Endothelial cell of umbilical vein (primary cell): Measurements from ENCODE around the gene CD2AP. TPM values are rescaled to one million over a fixed set of nuclear protein-coding genes. Genes with fewer than 3 reads are reported as not detected.
"Not testable (repeated sequence)": the region's sequence is repeated elsewhere in the genome, so short reads cannot be mapped to it uniquely, and the experiment has no call there.

Source experiments
- BruUV-seq: library from RNA; stranded (reverse); fragments of 400-500 nt; replicated peaks from 2 replicates; lab custom pipeline; 2021; lab: Mats Ljungman, UMichigan
- CTCF ChIA-PET: fragments of 300-600, 350-600 bp; sonication (Branson Sonifier 250); formaldehyde crosslinking; loops from one replicate; lab custom pipeline; 2021; ENCODE audit warnings: antibody characterized with exemption, inconsistent platforms; lab: Charles Lee
- POLR2A ChIA-PET: fragments of 300-600, 350-600 bp; sonication (Branson Sonifier 250); formaldehyde crosslinking; loops from one replicate; lab custom pipeline; 2021; ENCODE audit warnings: antibody characterized with exemption, inconsistent platforms; lab: Charles Lee
- DNase-seq: peaks from one replicate; pipeline ENCODE4 v3.0.0-alpha.2; 2011; ENCODE audit warnings: low read depth, low spot score
- FAIRE-seq: peaks from 2 replicates; lab custom pipeline; 2011; peaks lifted over from hg19 to GRCh38; lab: Jason Lieb, UNC
- H2AFZ ChIP-seq: 2 replicates; pipeline ENCODE4 v1.6.0; 2012; ENCODE audit warnings: low read depth, low read length, control low read depth, inconsistent platforms
- H3K27ac ChIP-seq: 2 replicates; pipeline ENCODE4 v1.5.1; 2011; ENCODE audit warnings: low read depth, mild to moderate bottlenecking, control low read depth, low read length, moderate library complexity; ENCODE audit not compliant: insufficient read depth
- H3K27me3 ChIP-seq, 2 experiments: 2 replicates each; pipeline versions ENCODE4 v1.6.0 to v1.6.1; 2011; ENCODE audit warnings: low read length in 2 of 2, mixed read lengths in 1 of 2; ENCODE audit not compliant: control insufficient read depth in 2 of 2, insufficient read depth in 2 of 2
- H3K36me3 ChIP-seq, 2 experiments: 2 replicates in 1 of 2; 3 replicates in 1 of 2; pipeline ENCODE4 v1.5.1; 2011; ENCODE audit warnings: low read length in 2 of 2, mild to moderate bottlenecking in 1 of 2, moderate library complexity in 1 of 2; ENCODE audit not compliant: control insufficient read depth in 2 of 2, insufficient read depth in 2 of 2; ENCODE audit errors: extremely low read depth in 1 of 2
- H3K4me1 ChIP-seq: 3 replicates; pipeline ENCODE4 v1.5.1; 2011; ENCODE audit warnings: mild to moderate bottlenecking, low read length; ENCODE audit not compliant: control insufficient read depth, insufficient read depth; ENCODE audit errors: extremely low read depth
- H3K4me2 ChIP-seq: 2 replicates; pipeline ENCODE4 v1.6.1; 2011; ENCODE audit warnings: low read length, control low read depth, mixed read lengths; ENCODE audit not compliant: insufficient read depth
- H3K4me3 ChIP-seq, 3 experiments: fragments of 200-600 bp in 1 of 3; sonication (generic), shearing (Covaris generic) in 1 of 3; replicated peaks in 1 of 3; 2 replicates each; pipeline ENCODE4 v1.5.1; 2011 to 2016; ENCODE audit warnings: control low read depth in 3 of 3, low read length in 3 of 3, mild to moderate bottlenecking in 2 of 3, inconsistent platforms in 1 of 3, low read depth in 1 of 3, moderate library complexity in 1 of 3; ENCODE audit not compliant: insufficient read depth in 1 of 3
- H3K79me2 ChIP-seq: 2 replicates; pipeline ENCODE4 v1.6.0; 2012; ENCODE audit warnings: low read length, inconsistent platforms; ENCODE audit not compliant: control insufficient read depth, insufficient read depth
- H3K9ac ChIP-seq: replicated peaks from 2 replicates; pipeline ENCODE3; 2011; ENCODE audit warnings: low read length, control low read depth; ENCODE audit not compliant: insufficient read depth; ENCODE audit errors: extremely low read depth
- H3K9me1 ChIP-seq: replicated peaks from 3 replicates; pipeline ENCODE4 v1.6.0; 2011; ENCODE audit warnings: mild to moderate bottlenecking, low read length; ENCODE audit not compliant: control insufficient read depth, insufficient read depth; ENCODE audit errors: extremely low read depth
- H3K9me3 ChIP-seq: replicated peaks from 2 replicates; pipeline ENCODE4 v1.5.1; 2012; ENCODE audit warnings: low read length, inconsistent platforms; ENCODE audit not compliant: control insufficient read depth, insufficient read depth
- H4K20me1 ChIP-seq: replicated peaks from 2 replicates; pipeline ENCODE3; 2011; ENCODE audit warnings: mild to moderate bottlenecking, low read length; ENCODE audit not compliant: control insufficient read depth, insufficient read depth; ENCODE audit errors: extremely low read depth
- EZH2 ChIP-seq: IDR thresholded peaks from 2 replicates; pipeline ENCODE4 v1.6.1; 2012; ENCODE audit warnings: borderline replicate concordance, low read depth, mild to moderate bottlenecking, moderate library complexity, low read length, inconsistent platforms; ENCODE audit not compliant: severe bottlenecking
- FOS ChIP-seq: IDR thresholded peaks from 2 replicates; pipeline ENCODE4 v1.6.1; 2011; ENCODE audit warnings: mild to moderate bottlenecking, low read length, moderate library complexity, borderline replicate concordance; ENCODE audit not compliant: insufficient read depth
- GATA2 ChIP-seq: IDR thresholded peaks from 2 replicates; pipeline ENCODE4 v1.7.0; 2011; ENCODE audit warnings: low read depth, mild to moderate bottlenecking, moderate library complexity, mixed read lengths, low read length; ENCODE audit not compliant: insufficient read length, insufficient read depth
- MAX ChIP-seq: IDR thresholded peaks from 2 replicates; pipeline ENCODE4 v1.6.1; 2011; ENCODE audit not compliant: insufficient read depth, insufficient read length
- MYC ChIP-seq: IDR thresholded peaks from one replicate; pipeline ENCODE4 v1.6.1; 2011; ENCODE audit warnings: mild to moderate bottlenecking, low read depth, low read length
- POLR2A ChIP-seq: IDR thresholded peaks from 2 replicates; pipeline ENCODE4 v1.6.1; 2012; ENCODE audit warnings: low read depth, mild to moderate bottlenecking, control low read depth, low read length
- POLR2AphosphoS5 ChIP-seq: IDR thresholded peaks from 2 replicates; pipeline ENCODE4 v1.6.1; 2012; ENCODE audit warnings: low read depth, mild to moderate bottlenecking, control low read depth, low read length, moderate library complexity; ENCODE audit not compliant: insufficient read depth
- dilution Hi-C: fragments of 300-500 bp; cut with MboI; formaldehyde crosslinking; loops from one replicate; pipeline ENCODE4 v1.15.0; 2019; ENCODE audit warnings: low sequenced_read_pairs; ENCODE audit not compliant: extremely low pct_ligation_motif_present
- intact Hi-C: fragments of 100-400 bp; cut with micrococcal nuclease; formaldehyde crosslinking; loops from one replicate; pipeline ENCODE4 v1.10.0; 2022
- polyA plus RNA-seq, 4 experiments: library from polyadenylated mRNA; depleted of rRNA in 3 of 4; stranded (reverse) in 3 of 4; unstranded in 1 of 4; fragments of >200 nt; gene quantifications; 2 replicates each; pipeline versions ENCODE4 v1.2.1 to v1.2.3, GENCODE V29; 2011 to 2012; ENCODE audit warnings: missing spikeins in 1 of 4
- total RNA-seq: library from RNA; stranded (reverse); gene quantifications from 2 replicates; pipeline ENCODE4 v1.2.3, GENCODE V29; 2021

CD2AP gene
- total and polyA plus RNA-seq, 2 donors (not counting 3 experiments of a cell fraction or from before 2014, with no cell fraction given): 4.2 to 39.8 TPM

DNA sequence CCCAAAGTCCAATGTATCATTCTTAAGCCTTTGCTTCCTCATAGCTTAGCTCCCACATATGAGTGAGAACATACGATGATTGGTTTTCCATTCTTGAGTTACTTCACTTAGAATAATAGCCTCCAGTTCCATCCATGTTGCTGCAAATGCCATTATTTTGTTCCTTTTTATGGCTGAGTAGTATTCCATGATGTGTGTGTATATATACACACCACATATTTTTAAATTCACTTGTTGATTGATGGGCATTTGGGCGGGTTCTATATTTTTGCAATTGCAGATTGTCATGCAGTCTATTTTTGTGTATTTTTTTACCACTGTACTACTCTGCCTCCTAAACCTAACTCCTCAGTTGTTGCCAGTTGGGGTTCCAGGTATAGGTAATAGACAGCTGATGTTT lies 74.7 kb downstream of the CD2AP start:
- no peak for FAIRE-seq
- Histone ChIP-seq H3K27ac (no peak overlapping the region), H3K4me3 (no peak overlapping the region), H3K9me3 (no peaks in the 10 kb centered on the region), H3K9ac (no peak overlapping the region), H3K36me3 (no peaks in the 10 kb centered on the region), H3K9me1 (no peaks in the 10 kb centered on the region), H4K20me1 (no peaks in the 10 kb centered on the region), H3K4me2 (no peak overlapping the region), H3K4me1 (no peaks in the 10 kb centered on the region), H3K27me3 (no peaks in the 10 kb centered on the region), H2AFZ (no peak overlapping the region), H3K79me2 (peaks cover 2% of the 10 kb centered on the region)
- POLR2A ChIA-PET: no interaction called here
- dilution Hi-C loops (no loop called here), intact Hi-C loops (no loop called here)
- TF ChIP-seq MAX (no peak), EZH2 (no peak), POLR2A (no peak), POLR2AphosphoS5 (no peak), FOS (no peak), GATA2 (no peak), MYC (no peak)
- no peak for DNase-seq
- CTCF ChIA-PET: no interaction called here
- BruUV-seq: no TSS peak

DNA sequence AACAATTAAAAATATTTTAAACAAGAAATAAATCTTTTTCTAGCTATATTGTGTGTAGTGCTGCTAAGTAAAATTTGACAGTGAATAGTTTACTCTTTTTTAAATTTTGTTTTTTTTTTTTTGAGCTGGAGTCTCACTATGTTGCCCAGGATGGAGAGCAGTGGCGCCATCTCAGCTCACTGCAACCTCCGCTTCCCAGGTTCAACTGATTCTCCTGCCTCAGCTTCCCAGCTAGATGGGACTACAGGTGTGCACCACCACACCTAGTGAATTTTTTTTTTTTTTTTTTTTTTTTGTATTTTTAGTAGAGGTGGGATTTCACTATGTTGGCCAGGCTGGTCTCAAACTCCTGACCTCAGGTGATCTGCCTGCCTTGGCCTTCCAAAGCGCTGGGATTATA lies 75.7 kb downstream of the CD2AP start:
- H2AFZ ChIP-seq, H3K36me3 ChIP-seq, dilution Hi-C loops, H3K9me1 ChIP-seq, H3K4me2 ChIP-seq, H3K79me2 ChIP-seq, BruUV-seq, H3K27ac ChIP-seq, FAIRE-seq, H3K27me3 ChIP-seq, intact Hi-C loops, POLR2A ChIA-PET, H4K20me1 ChIP-seq, H3K4me3 ChIP-seq, H3K9ac ChIP-seq, H3K9me3 ChIP-seq, DNase-seq, H3K4me1 ChIP-seq: not testable (repeated sequence)
- CTCF ChIA-PET: interaction anchor here (0.7 to 2.2 kb wide), 3 partner anchors 9 to 78 kb away, joined by 3 to 6 read pairs (median 3); no protein-coding TSS in a partner anchor

DNA sequence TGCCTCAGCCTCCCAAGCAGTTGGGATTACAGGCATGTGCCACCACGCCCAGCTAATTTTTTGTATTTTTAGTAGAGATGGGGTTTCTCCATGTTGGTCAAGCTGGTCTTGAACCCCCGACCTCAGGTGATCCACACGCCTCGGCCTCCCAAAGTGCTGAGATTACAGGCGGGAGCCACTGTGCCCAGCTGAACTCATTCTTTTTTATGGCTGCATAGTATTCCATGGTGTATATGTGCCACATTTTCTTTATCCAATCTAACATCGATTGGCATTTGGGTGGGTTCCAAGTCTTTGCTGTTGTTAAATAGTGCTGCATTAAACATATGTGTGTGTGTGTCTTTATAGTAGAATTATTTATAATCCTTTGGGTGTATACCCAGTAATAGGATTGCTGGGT lies 78.9 kb downstream of the CD2AP start:
- H3K79me2 ChIP-seq, H3K27me3 ChIP-seq, H2AFZ ChIP-seq, H3K4me1 ChIP-seq, H3K9ac ChIP-seq, H3K9me1 ChIP-seq, dilution Hi-C loops, H4K20me1 ChIP-seq, FAIRE-seq, H3K4me2 ChIP-seq, intact Hi-C loops, H3K9me3 ChIP-seq, CTCF ChIA-PET, H3K36me3 ChIP-seq, DNase-seq, H3K4me3 ChIP-seq, BruUV-seq, H3K27ac ChIP-seq: not testable (repeated sequence)
- POLR2A ChIA-PET: interaction anchor here (0.7 kb wide), 1 partner anchor 789 kb away, joined by 6 read pairs; no protein-coding TSS in a partner anchor
